ENCODE data around the gene DYNAP. TPM values are rescaled to one million over a fixed set of nuclear protein-coding genes. Genes with fewer than 3 reads are reported as not detected.

DYNAP gene
- polyA plus RNA-seq, 1 donor from 2014 or later = not detected

DNA sequence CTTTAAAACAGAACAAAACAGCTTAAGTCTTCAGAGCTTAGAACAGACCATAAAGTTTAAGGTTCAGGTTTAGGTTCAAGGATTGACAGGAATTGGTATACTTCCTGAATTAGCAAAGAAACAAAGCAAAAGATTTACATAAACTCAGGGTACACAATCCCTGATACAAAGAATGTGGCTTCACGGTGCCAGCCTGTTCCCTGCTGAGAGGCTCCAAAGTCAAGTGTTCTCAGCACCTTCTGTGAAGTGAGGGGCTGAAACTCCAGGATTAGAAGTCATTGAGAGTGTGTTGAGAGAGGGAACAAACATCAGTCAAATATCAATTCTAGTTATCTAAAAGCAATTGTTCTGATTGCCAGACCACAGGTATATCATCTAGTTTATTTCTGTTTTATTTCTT, 35.7 kb downstream of the DYNAP start:
- Histone ChIP-seq H3K9ac (ENCODE audit: low read length) (no peak overlapping the region), H4K20me1 (ENCODE audit: insufficient read depth) (no peaks in the 10 kb centered on the region), H3K9me2 (ENCODE audit: insufficient read depth, low read length) (no peaks in the 10 kb centered on the region), H3K36me3 (ENCODE audit: insufficient read depth, low read length) (no peaks in the 10 kb centered on the region), H3K4me2 (ENCODE audit: low read length) (no peak overlapping the region), H3K79me2 (replicated peaks; ENCODE audit: insufficient read depth, low read length) (no peaks in the 10 kb centered on the region), H2AFZ (ENCODE audit: low read depth, low read length) (no peak overlapping the region), H3K27me3 (ENCODE audit: insufficient read depth, low read depth, low read length) (no peaks in the 10 kb centered on the region), H3K4me3 (ENCODE audit: low read length) (no peak overlapping the region), H3F3A (ENCODE audit: insufficient read depth, low read length, poor library complexity, severe bottlenecking) (no peaks in the 10 kb centered on the region), H3K9me3 (ENCODE audit: low read length) (no peaks in the 10 kb centered on the region), H3K27ac (ENCODE audit: low read length) (no peak overlapping the region)
- no peak for TF ChIP-seq POLR2AphosphoS5 (IDR thresholded peaks at IDR 0.05)
- no peak for TF ChIP-seq EP300 (conservative IDR thresholded peaks at IDR 0.05; ENCODE audit: poor library complexity, severe bottlenecking)
- no peak for TF ChIP-seq SMC3 (conservative IDR thresholded peaks at IDR 0.05; ENCODE audit: poor library complexity)
- no peak for TF ChIP-seq EZH2 (IDR thresholded peaks at IDR 0.05; ENCODE audit: borderline replicate concordance, insufficient read depth, low read length, poor library complexity, severe bottlenecking)
- no peak for TF ChIP-seq TAF1 (IDR thresholded peaks at IDR 0.05; ENCODE audit: low read depth)
- TF ChIP-seq, protein P1, sequence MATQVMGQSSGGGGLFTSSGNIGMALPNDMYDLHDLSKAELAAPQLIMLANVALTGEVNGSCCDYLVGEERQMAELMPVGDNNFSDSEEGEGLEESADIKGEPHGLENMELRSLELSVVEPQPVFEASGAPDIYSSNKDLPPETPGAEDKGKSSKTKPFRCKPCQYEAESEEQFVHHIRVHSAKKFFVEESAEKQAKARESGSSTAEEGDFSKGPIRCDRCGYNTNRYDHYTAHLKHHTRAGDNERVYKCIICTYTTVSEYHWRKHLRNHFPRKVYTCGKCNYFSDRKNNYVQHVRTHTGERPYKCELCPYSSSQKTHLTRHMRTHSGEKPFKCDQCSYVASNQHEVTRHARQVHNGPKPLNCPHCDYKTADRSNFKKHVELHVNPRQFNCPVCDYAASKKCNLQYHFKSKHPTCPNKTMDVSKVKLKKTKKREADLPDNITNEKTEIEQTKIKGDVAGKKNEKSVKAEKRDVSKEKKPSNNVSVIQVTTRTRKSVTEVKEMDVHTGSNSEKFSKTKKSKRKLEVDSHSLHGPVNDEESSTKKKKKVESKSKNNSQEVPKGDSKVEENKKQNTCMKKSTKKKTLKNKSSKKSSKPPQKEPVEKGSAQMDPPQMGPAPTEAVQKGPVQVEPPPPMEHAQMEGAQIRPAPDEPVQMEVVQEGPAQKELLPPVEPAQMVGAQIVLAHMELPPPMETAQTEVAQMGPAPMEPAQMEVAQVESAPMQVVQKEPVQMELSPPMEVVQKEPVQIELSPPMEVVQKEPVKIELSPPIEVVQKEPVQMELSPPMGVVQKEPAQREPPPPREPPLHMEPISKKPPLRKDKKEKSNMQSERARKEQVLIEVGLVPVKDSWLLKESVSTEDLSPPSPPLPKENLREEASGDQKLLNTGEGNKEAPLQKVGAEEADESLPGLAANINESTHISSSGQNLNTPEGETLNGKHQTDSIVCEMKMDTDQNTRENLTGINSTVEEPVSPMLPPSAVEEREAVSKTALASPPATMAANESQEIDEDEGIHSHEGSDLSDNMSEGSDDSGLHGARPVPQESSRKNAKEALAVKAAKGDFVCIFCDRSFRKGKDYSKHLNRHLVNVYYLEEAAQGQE (IDR thresholded peaks at IDR 0.05; ENCODE audit: borderline replicate concordance) = no peak
- TF ChIP-seq MXI1 (conservative IDR thresholded peaks at IDR 0.05; ENCODE audit: poor library complexity, severe bottlenecking) = no peak
- TF ChIP-seq RAD21 (conservative IDR thresholded peaks at IDR 0.05) = no peak
- no peak for TF ChIP-seq CTCF (IDR thresholded peaks at IDR 0.05; ENCODE audit: poor library complexity, severe bottlenecking)

- H3K27ac ChIP-seq (ENCODE audit: low read length) = no peak overlapping the region
- no peak overlapping the region for H3K9ac ChIP-seq (ENCODE audit: low read length)
- no peak overlapping the region for H2AFZ ChIP-seq (ENCODE audit: low read depth, low read length)
- TF ChIP-seq CTCF (IDR thresholded peaks at IDR 0.05; ENCODE audit: poor library complexity, severe bottlenecking) (no peak), SMC3 (conservative IDR thresholded peaks at IDR 0.05; ENCODE audit: poor library complexity) (no peak), MXI1 (conservative IDR thresholded peaks at IDR 0.05; ENCODE audit: poor library complexity, severe bottlenecking) (no peak), EP300 (conservative IDR thresholded peaks at IDR 0.05; ENCODE audit: poor library complexity, severe bottlenecking) (no peak)
- H3K27me3 ChIP-seq (ENCODE audit: insufficient read depth, low read depth, low read length) = no peaks in the 10 kb centered on the region
- H3F3A ChIP-seq (ENCODE audit: insufficient read depth, low read length, poor library complexity, severe bottlenecking) = no peaks in the 10 kb centered on the region
- no peaks in the 10 kb centered on the region for H4K20me1 ChIP-seq (ENCODE audit: insufficient read depth)
- no peaks in the 10 kb centered on the region for H3K36me3 ChIP-seq (ENCODE audit: insufficient read depth, low read length)
- no peak overlapping the region for H3K4me3 ChIP-seq (ENCODE audit: low read length)
- H3K9me3 ChIP-seq (ENCODE audit: low read length) = no peaks in the 10 kb centered on the region
- H3K4me2 ChIP-seq (ENCODE audit: low read length) = no peak overlapping the region
- no peaks in the 10 kb centered on the region for H3K9me2 ChIP-seq (ENCODE audit: insufficient read depth, low read length)
- no peaks in the 10 kb centered on the region for H3K79me2 ChIP-seq (replicated peaks; ENCODE audit: insufficient read depth, low read length)
Measured at GRCh38 chr18:54630963-54631362, 39.9 kb downstream of the DYNAP start.

Data from neural cell (in vitro differentiated cells).